Testis (tissue), 5 donors: ENCODE data around the gene PRR23E. TPM values are rescaled to one million over a fixed set of nuclear protein-coding genes. Genes with fewer than 3 reads are reported as not detected.

ENCODE experiments used
- DNase-seq: peaks from one replicate; pipeline ENCODE4 v3.0.0-alpha.2; 2019
- H3K27ac ChIP-seq, 2 donors: fragments of 200-600 bp; sonication (generic); one replicate each; pipeline ENCODE4 v1.5.1; 2019
- H3K27me3 ChIP-seq: fragments of 200-600 bp; sonication (generic); one replicate; pipeline ENCODE4 v1.5.1; 2019
- H3K36me3 ChIP-seq: fragments of 200-600 bp; sonication (generic); one replicate; pipeline ENCODE4 v1.5.1; 2017; ENCODE audit warnings: low read depth; ENCODE audit errors: missing control alignments
- H3K4me1 ChIP-seq: fragments of 200-600 bp; sonication (generic); one replicate; pipeline ENCODE4 v1.5.1; 2019
- H3K4me3 ChIP-seq, 2 donors: fragments of 200-600 bp; sonication (generic); one replicate each; pipeline ENCODE4 v1.5.1; 2017 to 2019
- H3K9me3 ChIP-seq: fragments of 200-600 bp; sonication (generic); one replicate; pipeline ENCODE4 v1.5.1; 2017
- CTCF ChIP-seq, 3 experiments: fragments of 450-650 bp in 2 of 3; fragments of 200-600 bp in 1 of 3; sonication (generic) in 1 of 3; IDR thresholded peaks; one replicate each; pipeline ENCODE4 v1.5.1; 2016 to 2019; ENCODE audit warnings: antibody characterized with exemption in 3 of 3, mild to moderate bottlenecking in 2 of 3, moderate library complexity in 1 of 3
- POLR2A ChIP-seq: fragments of 450-650 bp; IDR thresholded peaks from one replicate; pipeline ENCODE4 v1.6.1; 2017; ENCODE audit warnings: antibody characterized with exemption, mild to moderate bottlenecking, moderate library complexity
- WGBS, 2 donors: methylation state at CpG; one replicate each; pipeline ENCODE4 v1.1.5; 2018; 5-methylcytosine and 5-hydroxymethylcytosine counted together
- intact Hi-C: fragments of 100-400 bp; cut with DNase I; formaldehyde crosslinking; loops from one replicate; pipeline ENCODE4 v1.15.1; 2023; ENCODE audit warnings: low total_unique reads
- long read RNA-seq, 2 donors: transcript quantifications; one replicate each; lab custom pipeline, GENCODE V29; 2026
- polyA plus RNA-seq: library from polyadenylated mRNA; stranded (reverse); fragments of 350-450 nt; fragmentation: Illumina TruSeq; extraction: RNeasy Lipid Tissue Mini Kit (QIAGEN cat#74804); gene quantifications from one replicate; pipeline ENCODE4 v1.2.3, GENCODE V29; 2014; ENCODE audit warnings: low read depth, low replicate concordance; ENCODE audit not compliant: insufficient read depth
- total RNA-seq, 2 donors: library from RNA; depleted of rRNA; stranded (reverse); fragments of >200 nt; gene quantifications; one replicate each; pipeline ENCODE4 v1.2.3, GENCODE V29; 2016

PRR23E gene
- 1 to 10 TPM in 1 of 2 donors, under 1 TPM in 1; 0.87 to 1.5 TPM for total RNA-seq
- polyA plus RNA-seq: 1.0 TPM
- long read RNA-seq, donor 1: 0 reads
- long read RNA-seq, donor 2: 0 reads

- Histone ChIP-seq H3K27ac (no peak within 1 kb of the TSS), H3K27me3 (no peaks in the 10 kb centered on the region), H3K4me1 (no peaks in the 10 kb centered on the region), H3K4me3 (peak within 1 kb of the TSS; percentile 26 to 35), H3K9me3 (no peaks in the 10 kb centered on the region), H3K36me3 (no peaks in the 10 kb centered on the region)
- TF ChIP-seq POLR2A: no peak
- TF ChIP-seq CTCF (IDR thresholded peaks at IDR 0.05): no peak
- intact Hi-C loops: no loop called here
- peak; percentile 22 for DNase-seq
- WGBS, 2 donors: 60 to 76% methylated on average over 23 to 31 of the region's 31 CpGs
Observed at GRCh38 chr3:127192576-127193232, at the start of gene PRR23E. Gene PRR23E (plus strand): TSS chr3:127193131. CDS start chr3:127196686, 3,555 bp downstream.

- no peaks in the 10 kb centered on the region for H3K9me3 ChIP-seq
- no peaks in the 10 kb centered on the region for H3K36me3 ChIP-seq
- DNase-seq: no peak
- no peak overlapping the region for H3K4me3 ChIP-seq
- peaks cover 3% of the 10 kb centered on the region for H3K4me1 ChIP-seq
- WGBS, 2 donors: 97 to 100% methylated on average over 2 of the region's 2 CpGs
- no peaks in the 10 kb centered on the region for H3K27me3 ChIP-seq
- intact Hi-C loops: no loop called here
- TF ChIP-seq CTCF (IDR thresholded peaks at IDR 0.05) (no peak), POLR2A (no peak)
- H3K27ac ChIP-seq: no peak overlapping the region
Observed at GRCh38 chr3:127143172-127143571, 49.8 kb upstream of the PRR23E start.

GRCh38 chr3:127144631-127145030 lies 48.3 kb upstream of the PRR23E start:
- Histone ChIP-seq H3K9me3 (no peaks in the 10 kb centered on the region), H3K4me1 (no peaks in the 10 kb centered on the region), H3K27me3 (no peaks in the 10 kb centered on the region), H3K4me3 (no peak overlapping the region), H3K36me3 (no peaks in the 10 kb centered on the region), H3K27ac (no peak overlapping the region)
- TF ChIP-seq CTCF (IDR thresholded peaks at IDR 0.05) (no peak), POLR2A (no peak)
- DNase-seq: no peak
- 88 to 95% methylated on average over 6 of the region's 6 CpGs for WGBS, 2 donors
- intact Hi-C loops: no loop called here

GRCh38 chr3:127145266-127145665 lies 47.7 kb upstream of the PRR23E start:
- DNase-seq: no peak
- 92 to 93% methylated on average over 5 to 6 of the region's 6 CpGs for WGBS, 2 donors
- no peak overlapping the region for H3K4me3 ChIP-seq
- no peak overlapping the region for H3K27ac ChIP-seq
- no peaks in the 10 kb centered on the region for H3K4me1 ChIP-seq
- TF ChIP-seq POLR2A: no peak
- no peak for TF ChIP-seq CTCF (IDR thresholded peaks at IDR 0.05)
- no peaks in the 10 kb centered on the region for H3K9me3 ChIP-seq
- no peaks in the 10 kb centered on the region for H3K36me3 ChIP-seq
- intact Hi-C loops: no loop called here
- H3K27me3 ChIP-seq: no peaks in the 10 kb centered on the region
